Loucy (cell line): Measurements from ENCODE around the gene CLDN24.

Experiments
- CTCF ChIP-seq: fragments of 200-600 bp; sonication (generic); conservative IDR thresholded peaks from 2 replicates; pipeline ENCODE4 v1.5.1; 2014; ENCODE audit warnings: mild to moderate bottlenecking, antibody characterized with exemption, low read length
- EZH2phosphoT487 ChIP-seq: fragments of 200-600 bp; IDR thresholded peaks from 2 replicates; pipeline ENCODE4 v1.6.1; 2018; ENCODE audit warnings: antibody characterized with exemption, mild to moderate bottlenecking, moderate library complexity, borderline replicate concordance

- TF ChIP-seq EZH2phosphoT487 (no peak), CTCF (no peak)
Measured at GRCh38 chr4:183345261-183345660, 23.0 kb upstream of the CLDN24 start.
